ENCODE data around the gene DAAM2. TPM values are rescaled to one million over a fixed set of nuclear protein-coding genes. Genes with fewer than 3 reads are reported as not detected.

Gene DAAM2
- polyA plus RNA-seq, 1 experiment = 60.6 TPM

GRCh38 chr6:39905640-39905975 is 113.4 kb downstream of the DAAM2 start:
- ChIA-PET CTCF (interaction anchor here (1.2 to 3.8 kb wide), 2 partner anchors 10 to 17 kb away, joined by 3 to 11 read pairs; no protein-coding TSS in a partner anchor), POLR2A (interaction anchor here (0.5 kb wide), 1 partner anchor 1202 kb away, joined by 8 read pairs; no protein-coding TSS in a partner anchor)
- no peak overlapping the region for H3K4me3 ChIP-seq (ENCODE audit: low read depth, low read length)
- no peak for TF ChIP-seq CTCF (IDR thresholded peaks at IDR 0.05; ENCODE audit: insufficient read depth, low read depth, low read length)
- H3K27me3 ChIP-seq (ENCODE audit: control insufficient read depth, insufficient read depth, low read length) = no peaks in the 10 kb centered on the region
- H3K36me3 ChIP-seq (ENCODE audit: control insufficient read depth, insufficient read depth, low read length) = peaks cover 25% of the 10 kb centered on the region
- no peak for DNase-seq (ENCODE audit: low read depth)

GRCh38 chr6:39906318-39906761 is 114.2 kb downstream of the DAAM2 start:
- ChIA-PET CTCF (interaction anchor here (3.8 kb wide), 1 partner anchor 10 kb away, joined by 11 read pairs; no protein-coding TSS in a partner anchor), POLR2A (no interaction called here)
- Histone ChIP-seq H3K27me3 (ENCODE audit: control insufficient read depth, insufficient read depth, low read length) (no peaks in the 10 kb centered on the region), H3K36me3 (ENCODE audit: control insufficient read depth, insufficient read depth, low read length) (peaks cover 22% of the 10 kb centered on the region), H3K4me3 (ENCODE audit: low read depth, low read length) (no peak overlapping the region)
- TF ChIP-seq CTCF (IDR thresholded peaks at IDR 0.05; ENCODE audit: insufficient read depth, low read depth, low read length) = no peak
- DNase-seq (ENCODE audit: low read depth) = no peak

- ChIA-PET CTCF (interaction anchor here (3.8 kb wide), 1 partner anchor 8 kb away, joined by 11 read pairs; no protein-coding TSS in a partner anchor), POLR2A (no interaction called here)
- Histone ChIP-seq H3K36me3 (ENCODE audit: control insufficient read depth, insufficient read depth, low read length) (peaks cover 20% of the 10 kb centered on the region), H3K27me3 (ENCODE audit: control insufficient read depth, insufficient read depth, low read length) (no peaks in the 10 kb centered on the region), H3K4me3 (ENCODE audit: low read depth, low read length) (no peak overlapping the region)
- no peak for TF ChIP-seq CTCF (IDR thresholded peaks at IDR 0.05; ENCODE audit: insufficient read depth, low read depth, low read length)
- no peak for DNase-seq (ENCODE audit: low read depth)
These were observed 115.8 kb downstream of the DAAM2 start for GRCh38 chr6:39907871-39908575.

GRCh38 chr6:39908838-39909583 is 116.8 kb downstream of the DAAM2 start:
- POLR2A ChIA-PET = no interaction called here
- DNase-seq (ENCODE audit: low read depth) = no peak
- Histone ChIP-seq H3K36me3 (ENCODE audit: control insufficient read depth, insufficient read depth, low read length) (peaks cover 15% of the 10 kb centered on the region), H3K4me3 (ENCODE audit: low read depth, low read length) (no peak overlapping the region), H3K27me3 (ENCODE audit: control insufficient read depth, insufficient read depth, low read length) (no peaks in the 10 kb centered on the region)
- CTCF ChIA-PET = interaction anchor here (0.9 kb wide), 1 partner anchor 547 kb away, joined by 3 read pairs; no protein-coding TSS in a partner anchor
- TF ChIP-seq CTCF (IDR thresholded peaks at IDR 0.05; ENCODE audit: insufficient read depth, low read depth, low read length) = no peak

GRCh38 chr6:39909701-39910100 is 117.5 kb downstream of the DAAM2 start:
- POLR2A ChIA-PET = no interaction called here
- H3K4me3 ChIP-seq (ENCODE audit: low read depth, low read length) = no peak overlapping the region
- CTCF ChIA-PET = interaction anchor here (0.9 to 1.4 kb wide), 2 partner anchors 548 kb away, joined by 3 to 8 read pairs; no protein-coding TSS in a partner anchor
- TF ChIP-seq CTCF (IDR thresholded peaks at IDR 0.05; ENCODE audit: insufficient read depth, low read depth, low read length) = no peak
- no peak for DNase-seq (ENCODE audit: low read depth)
- peaks cover 13% of the 10 kb centered on the region for H3K36me3 ChIP-seq (ENCODE audit: control insufficient read depth, insufficient read depth, low read length)
- no peaks in the 10 kb centered on the region for H3K27me3 ChIP-seq (ENCODE audit: control insufficient read depth, insufficient read depth, low read length)

All from BJ (cell line).